HFFc6 (cell line): ENCODE data around the gene PPIC. TPM values are rescaled to one million over a fixed set of nuclear protein-coding genes. Genes with fewer than 3 reads are reported as not detected.

Source experiments
- DNase-seq: peaks from one replicate; pipeline ENCODE4 v3.0.0-alpha.2; 2018
- H3K27ac Mint-ChIP-seq: 2 replicates; pipeline ENCODE4 v1.8.0; 2020; ENCODE audit warnings: mild to moderate bottlenecking, mixed read lengths
- H3K27me3 Mint-ChIP-seq: 2 replicates; pipeline ENCODE4 v1.8.0; 2021; ENCODE audit warnings: mild to moderate bottlenecking, moderate library complexity, mixed read lengths; ENCODE audit not compliant: insufficient read depth
- H3K36me3 Mint-ChIP-seq: 2 replicates; pipeline ENCODE4 v1.8.0; 2021; ENCODE audit warnings: low read depth, mixed read lengths
- H3K4me1 Mint-ChIP-seq: 2 replicates; pipeline ENCODE4 v1.8.0; 2020; ENCODE audit warnings: low read depth, mixed read lengths
- H3K4me3 Mint-ChIP-seq: 2 replicates; pipeline ENCODE4 v1.8.0; 2020; ENCODE audit warnings: mild to moderate bottlenecking, moderate library complexity, mixed read lengths
- H3K9me3 Mint-ChIP-seq: 2 replicates; pipeline ENCODE4 v1.8.0; 2020; ENCODE audit warnings: mild to moderate bottlenecking, mixed read lengths
- CTCF ChIP-seq: fragments of 200-600 bp; sonication (generic); IDR thresholded peaks from 2 replicates; pipeline ENCODE4 v1.5.0; 2021; ENCODE audit warnings: antibody characterized with exemption, mild to moderate bottlenecking
- total RNA-seq, 6 experiments: library from RNA; stranded (reverse); fragmentation: NEBNext Ultra II Directional; extraction: Animal tissue kit (Norgen Biotek cat#: 25700); gene quantifications; 2 replicates in 1 of 6; 3 replicates in 5 of 6; pipeline ENCODE4 v1.2.3, GENCODE V29; 2021

Gene PPIC
- total RNA-seq, 6 experiments from 2014 or later: 44.0 to 70.2 (median 49.7) TPM

- Mint-ChIP-seq H3K27ac (no peak overlapping the region), H3K9me3 (no peaks in the 10 kb centered on the region), H3K36me3 (peaks cover 4% of the 10 kb centered on the region; the same call in 1 of the 2 replicates), H3K4me3 (no peak overlapping the region), H3K4me1 (peaks cover 16% of the 10 kb centered on the region), H3K27me3 (no peaks in the 10 kb centered on the region)
- no peak for TF ChIP-seq CTCF
- DNase-seq: peak; percentile 10
Measured at GRCh38 chr5:123047706-123048105, 11.2 kb upstream of the PPIC start.

- H3K4me1 Mint-ChIP-seq: peaks cover 16% of the 10 kb centered on the region
- TF ChIP-seq CTCF: no peak
- no peak for DNase-seq
- no peak overlapping the region for H3K4me3 Mint-ChIP-seq
- no peaks in the 10 kb centered on the region for H3K27me3 Mint-ChIP-seq
- H3K9me3 Mint-ChIP-seq: no peaks in the 10 kb centered on the region
- no peak overlapping the region for H3K27ac Mint-ChIP-seq
- H3K36me3 Mint-ChIP-seq: peaks cover under 1% of the 10 kb centered on the region; the same call in 1 of the 2 replicates
Measured at GRCh38 chr5:123046222-123046621, 9.7 kb upstream of the PPIC start.

- Mint-ChIP-seq H3K27me3 (no peaks in the 10 kb centered on the region), H3K4me3 (no peak overlapping the region), H3K27ac (no peak overlapping the region), H3K4me1 (peaks cover 16% of the 10 kb centered on the region), H3K9me3 (no peaks in the 10 kb centered on the region), H3K36me3 (no peaks in the 10 kb centered on the region)
- TF ChIP-seq CTCF: no peak
- no peak for DNase-seq
Measured at GRCh38 chr5:123044926-123045617, 8.5 kb upstream of the PPIC start.

- peaks cover 27% of the 10 kb centered on the region for H3K4me1 Mint-ChIP-seq
- no peak overlapping the region for H3K27ac Mint-ChIP-seq
- H3K4me3 Mint-ChIP-seq: no peak overlapping the region
- H3K36me3 Mint-ChIP-seq: no peaks in the 10 kb centered on the region
- DNase-seq: no peak
- no peaks in the 10 kb centered on the region for H3K27me3 Mint-ChIP-seq
- no peak for TF ChIP-seq CTCF
- H3K9me3 Mint-ChIP-seq: no peaks in the 10 kb centered on the region
Measured at GRCh38 chr5:123039673-123040072, 3.1 kb upstream of the PPIC start.

GRCh38 chr5:123037104-123037418 lies 536 bp upstream of the PPIC start:
- H3K27ac Mint-ChIP-seq: peak overlapping the region; percentile 81
- peak overlapping the region; percentile 88 for H3K4me3 Mint-ChIP-seq
- no peaks in the 10 kb centered on the region for H3K36me3 Mint-ChIP-seq
- DNase-seq: peak; percentile 54
- no peaks in the 10 kb centered on the region for H3K27me3 Mint-ChIP-seq
- no peaks in the 10 kb centered on the region for H3K9me3 Mint-ChIP-seq
- H3K4me1 Mint-ChIP-seq: peaks cover 30% of the 10 kb centered on the region
- no peak for TF ChIP-seq CTCF
